Testis (tissue), 2 donors: ENCODE results near the gene NUDT1.

Experiments
- POLR2A ChIP-seq: fragments of 450-650 bp; IDR thresholded peaks from one replicate; pipeline ENCODE4 v1.6.1; 2017; ENCODE audit warnings: antibody characterized with exemption, mild to moderate bottlenecking, moderate library complexity
- TF ChIP-seq, protein P1 (sequence below), 3 experiments: fragments of 450-650 bp in 2 of 3; fragments of 200-600 bp in 1 of 3; sonication (generic) in 1 of 3; IDR thresholded peaks; one replicate each; pipeline ENCODE4 v1.5.1; 2016 to 2019; ENCODE audit warnings: antibody characterized with exemption in 3 of 3, mild to moderate bottlenecking in 2 of 3, moderate library complexity in 1 of 3

DNA sequence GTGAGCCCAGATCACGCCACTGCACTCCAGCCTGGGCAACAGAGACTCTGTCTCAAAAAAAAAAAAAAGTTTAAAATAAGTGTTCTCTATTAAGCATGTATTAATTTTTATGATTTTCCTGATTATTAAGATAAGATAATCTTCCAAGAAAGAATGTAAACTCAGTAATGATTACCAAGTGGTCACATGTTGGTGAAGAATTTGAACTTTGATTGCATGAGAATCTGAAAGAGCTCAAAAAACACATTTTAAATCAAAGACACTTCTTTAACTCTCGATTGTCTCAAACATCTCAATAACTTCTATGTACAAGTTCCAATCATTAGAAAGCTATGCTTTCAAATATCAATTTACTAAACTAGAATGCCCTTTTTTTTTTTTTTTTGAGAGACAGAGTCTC lies 38.4 kb downstream of the NUDT1 start:
- TF ChIP-seq, protein P1, sequence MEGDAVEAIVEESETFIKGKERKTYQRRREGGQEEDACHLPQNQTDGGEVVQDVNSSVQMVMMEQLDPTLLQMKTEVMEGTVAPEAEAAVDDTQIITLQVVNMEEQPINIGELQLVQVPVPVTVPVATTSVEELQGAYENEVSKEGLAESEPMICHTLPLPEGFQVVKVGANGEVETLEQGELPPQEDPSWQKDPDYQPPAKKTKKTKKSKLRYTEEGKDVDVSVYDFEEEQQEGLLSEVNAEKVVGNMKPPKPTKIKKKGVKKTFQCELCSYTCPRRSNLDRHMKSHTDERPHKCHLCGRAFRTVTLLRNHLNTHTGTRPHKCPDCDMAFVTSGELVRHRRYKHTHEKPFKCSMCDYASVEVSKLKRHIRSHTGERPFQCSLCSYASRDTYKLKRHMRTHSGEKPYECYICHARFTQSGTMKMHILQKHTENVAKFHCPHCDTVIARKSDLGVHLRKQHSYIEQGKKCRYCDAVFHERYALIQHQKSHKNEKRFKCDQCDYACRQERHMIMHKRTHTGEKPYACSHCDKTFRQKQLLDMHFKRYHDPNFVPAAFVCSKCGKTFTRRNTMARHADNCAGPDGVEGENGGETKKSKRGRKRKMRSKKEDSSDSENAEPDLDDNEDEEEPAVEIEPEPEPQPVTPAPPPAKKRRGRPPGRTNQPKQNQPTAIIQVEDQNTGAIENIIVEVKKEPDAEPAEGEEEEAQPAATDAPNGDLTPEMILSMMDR (IDR thresholded peaks at IDR 0.05), result no peak
- no peak for TF ChIP-seq POLR2A
